H9 (cell line): Measurements from ENCODE around the gene SAMD14. TPM values are rescaled to one million over a fixed set of nuclear protein-coding genes. Genes with fewer than 3 reads are reported as not detected.

Experiments
- DNase-seq: peaks from one replicate; pipeline ENCODE4 v3.0.0-alpha.2; 2017
- H2AFZ ChIP-seq: one replicate; pipeline ENCODE4 v1.6.1; 2013; ENCODE audit warnings: mild to moderate bottlenecking, low read length, control low read depth, moderate library complexity
- H2AK5ac ChIP-seq: 2 replicates; pipeline ENCODE4 v1.6.1; 2013; ENCODE audit warnings: low read length, control low read depth, mixed read lengths; ENCODE audit not compliant: insufficient read length
- H2BK120ac ChIP-seq: one replicate; pipeline ENCODE4 v1.6.1; 2013; ENCODE audit warnings: low read depth, mild to moderate bottlenecking, low read length, control low read depth, inconsistent platforms; ENCODE audit not compliant: poor library complexity, severe bottlenecking
- H2BK12ac ChIP-seq: 2 replicates; pipeline ENCODE4 v1.6.1; 2013; ENCODE audit warnings: low read length, control low read depth, mixed read lengths, low read depth; ENCODE audit not compliant: insufficient read length
- H2BK15ac ChIP-seq: 2 replicates; pipeline ENCODE4 v1.6.1; 2013; ENCODE audit warnings: low read depth, low read length, control low read depth
- H2BK20ac ChIP-seq: one replicate; pipeline ENCODE4 v1.6.1; 2013; ENCODE audit warnings: low read depth, mild to moderate bottlenecking, low read length, control low read depth, inconsistent platforms; ENCODE audit not compliant: poor library complexity, severe bottlenecking
- H2BK5ac ChIP-seq: 2 replicates; pipeline ENCODE4 v1.6.1; 2013; ENCODE audit warnings: low read length, control low read depth, mixed read lengths; ENCODE audit not compliant: insufficient read length
- H3K14ac ChIP-seq: 2 replicates; pipeline ENCODE4 v1.6.1; 2013; ENCODE audit warnings: low read length, control low read depth; ENCODE audit not compliant: insufficient read depth
- H3K18ac ChIP-seq: 2 replicates; pipeline ENCODE4 v1.6.1; 2013; ENCODE audit warnings: low read depth, mild to moderate bottlenecking, mixed read lengths, low read length, control low read depth; ENCODE audit not compliant: insufficient read length
- H3K23ac ChIP-seq: 2 replicates; pipeline ENCODE4 v1.6.1; 2013; ENCODE audit warnings: low read length, control low read depth, mixed read lengths, low read depth; ENCODE audit not compliant: insufficient read length
- H3K23me2 ChIP-seq: 2 replicates; pipeline ENCODE4 v1.6.1; 2013; ENCODE audit warnings: low read depth, mild to moderate bottlenecking, mixed read lengths, low read length, control low read depth; ENCODE audit not compliant: insufficient read length, poor library complexity, severe bottlenecking
- H3K27ac ChIP-seq: 2 replicates; pipeline ENCODE4 v1.5.1; 2013; ENCODE audit warnings: low read length, control low read depth, mixed read lengths, low read depth; ENCODE audit not compliant: insufficient read length
- H3K27me3 ChIP-seq: 2 replicates; pipeline ENCODE4 v1.6.1; 2013; ENCODE audit warnings: low read length, control low read depth, inconsistent platforms; ENCODE audit not compliant: insufficient read depth
- H3K4ac ChIP-seq: 2 replicates; pipeline ENCODE4 v1.6.1; 2013; ENCODE audit warnings: low read depth, mild to moderate bottlenecking, control low read depth, inconsistent platforms, low read length, moderate library complexity
- H3K4me1 ChIP-seq: 2 replicates; pipeline ENCODE4 v1.6.1; 2013; ENCODE audit warnings: low read length, control low read depth, inconsistent platforms; ENCODE audit not compliant: insufficient read depth
- H3K4me2 ChIP-seq: 2 replicates; pipeline ENCODE4 v1.6.1; 2013; ENCODE audit warnings: low read length, control low read depth, mixed read lengths; ENCODE audit not compliant: insufficient read length, insufficient read depth
- H3K56ac ChIP-seq: 2 replicates; pipeline ENCODE4 v1.6.1; 2013; ENCODE audit warnings: low read depth, mild to moderate bottlenecking, mixed read lengths, low read length, control low read depth; ENCODE audit not compliant: insufficient read length
- H3K79me1 ChIP-seq: 2 replicates; pipeline ENCODE4 v1.6.1; 2013; ENCODE audit warnings: low read depth, mild to moderate bottlenecking, moderate library complexity, low read length, control low read depth, inconsistent platforms; ENCODE audit not compliant: insufficient read depth, poor library complexity, severe bottlenecking
- H3K79me2 ChIP-seq: 2 replicates; pipeline ENCODE4 v1.6.1; 2013; ENCODE audit warnings: low read length, control low read depth, inconsistent platforms; ENCODE audit not compliant: insufficient read depth
- H3K9ac ChIP-seq: 2 replicates; pipeline ENCODE4 v1.6.1; 2013; ENCODE audit warnings: low read length, control low read depth, mixed read lengths; ENCODE audit not compliant: insufficient read length; ENCODE audit errors: extremely low read depth
- H3K9me3 ChIP-seq: one replicate; pipeline ENCODE4 v1.6.1; 2013; ENCODE audit warnings: low read depth, low read length, inconsistent platforms; ENCODE audit not compliant: control insufficient read depth
- H3T11ph ChIP-seq: one replicate; pipeline ENCODE4 v1.6.1; 2013; ENCODE audit warnings: mild to moderate bottlenecking, low read length, control low read depth, inconsistent platforms
- H4K20me1 ChIP-seq: one replicate; pipeline ENCODE4 v1.6.1; 2013; ENCODE audit not compliant: control insufficient read depth, insufficient read length, insufficient read depth
- H4K5ac ChIP-seq: 2 replicates; pipeline ENCODE4 v1.6.1; 2013; ENCODE audit warnings: low read depth, mild to moderate bottlenecking, mixed read lengths, low read length, control low read depth; ENCODE audit not compliant: insufficient read length
- H4K8ac ChIP-seq: replicated peaks from 2 replicates; pipeline ENCODE4 v1.6.1; 2013; ENCODE audit warnings: low read length, control low read depth, mixed read lengths, low read depth; ENCODE audit not compliant: insufficient read length
- H4K91ac ChIP-seq: 2 replicates; pipeline ENCODE4 v1.6.1; 2013; ENCODE audit warnings: low read depth, mild to moderate bottlenecking, moderate library complexity, mixed read lengths, low read length, control low read depth; ENCODE audit not compliant: insufficient read length
- H3K27ac Mint-ChIP-seq, 3 experiments: 2 replicates in 2 of 3; 3 replicates in 1 of 3; pipeline ENCODE4 v1.8.0; 2020 to 2021; ENCODE audit warnings: mixed read lengths in 3 of 3, mild to moderate bottlenecking in 1 of 3, moderate library complexity in 1 of 3
- H3K27me3 Mint-ChIP-seq: 2 replicates; pipeline ENCODE4 v1.8.0; 2021; ENCODE audit warnings: low read depth, mild to moderate bottlenecking, moderate library complexity, mixed read lengths
- H3K36me3 Mint-ChIP-seq, 3 experiments: 2 replicates in 2 of 3; 3 replicates in 1 of 3; pipeline ENCODE4 v1.8.0; 2020 to 2021; ENCODE audit warnings: low read depth in 3 of 3, mixed read lengths in 3 of 3; ENCODE audit not compliant: insufficient read depth in 1 of 3
- H3K4me1 Mint-ChIP-seq, 2 experiments: 2 replicates each; pipeline ENCODE4 v1.8.0; 2020; ENCODE audit warnings: mixed read lengths in 2 of 2
- H3K4me3 Mint-ChIP-seq, 2 experiments: 2 replicates in 1 of 2; 3 replicates in 1 of 2; pipeline ENCODE4 v1.8.0; 2020 to 2021; ENCODE audit warnings: mild to moderate bottlenecking in 2 of 2, mixed read lengths in 2 of 2, moderate library complexity in 1 of 2
- H3K9me3 Mint-ChIP-seq, 2 experiments: 2 replicates in 1 of 2; 3 replicates in 1 of 2; pipeline ENCODE4 v1.8.0; 2020; ENCODE audit warnings: mild to moderate bottlenecking in 2 of 2, mixed read lengths in 2 of 2, moderate library complexity in 1 of 2
- WGBS: extraction: QIAGEN DNeasy Blood & Tissue Kit; methylation state at CpG from one replicate; pipeline ENCODE4 v1.1.7; 2013; ENCODE audit warnings: missing lambda C conversion rate, low lambda C conversion rate, mixed read lengths; ENCODE audit not compliant: insufficient read length; ENCODE audit errors: extremely low coverage; 5-methylcytosine and 5-hydroxymethylcytosine counted together
- total RNA-seq: library from RNA; stranded (reverse); gene quantifications from 2 replicates; pipeline ENCODE4 v1.2.1, GENCODE V29; 2021
- TF ChIP-seq, protein P1 (sequence below): fragments of 200-600 bp; sonication (generic); conservative IDR thresholded peaks from 3 replicates; pipeline ENCODE4 v1.8.0; 2021; ENCODE audit warnings: antibody characterized with exemption, mild to moderate bottlenecking

Gene SAMD14
- total RNA-seq, 1 experiment from 2014 or later: 5.9 TPM

- H3K4me1 Mint-ChIP-seq: peaks cover 30 to 38% of the 10 kb centered on the region in 2 experiments
- Histone ChIP-seq H3K9ac (no peak overlapping the region), H3K4me2 (no peak overlapping the region), H2BK15ac (no peak overlapping the region), H3K56ac (no peak overlapping the region), H2AFZ (no peak overlapping the region), H3K18ac (no peak overlapping the region), H2BK20ac (no peak overlapping the region), H3K14ac (no peak overlapping the region), H3K4me1 (peaks cover 2% of the 10 kb centered on the region; the same call in 1 of the 2 replicates), H3K4ac (no peak overlapping the region), H3T11ph (no peak overlapping the region), H3K23ac (no peak overlapping the region), H4K8ac (no peak overlapping the region), H3K79me2 (no peaks in the 10 kb centered on the region), H2BK5ac (no peak overlapping the region), H2BK120ac (no peak overlapping the region), H2AK5ac (no peak overlapping the region), H3K9me3 (no peaks in the 10 kb centered on the region), H4K5ac (no peak overlapping the region), H3K27ac (no peak overlapping the region), H3K27me3 (no peaks in the 10 kb centered on the region), H3K79me1 (no peaks in the 10 kb centered on the region), H4K20me1 (no peaks in the 10 kb centered on the region), H2BK12ac (no peak overlapping the region), H3K23me2 (peaks cover 4% of the 10 kb centered on the region), H4K91ac (no peak overlapping the region)
- no peaks in the 10 kb centered on the region; a peak in 1 of 5 replicates for H3K9me3 Mint-ChIP-seq
- no peaks in the 10 kb centered on the region for H3K36me3 Mint-ChIP-seq
- WGBS: no CpG with 5 or more reads among the region's 20 CpGs
- TF ChIP-seq, protein P1, sequence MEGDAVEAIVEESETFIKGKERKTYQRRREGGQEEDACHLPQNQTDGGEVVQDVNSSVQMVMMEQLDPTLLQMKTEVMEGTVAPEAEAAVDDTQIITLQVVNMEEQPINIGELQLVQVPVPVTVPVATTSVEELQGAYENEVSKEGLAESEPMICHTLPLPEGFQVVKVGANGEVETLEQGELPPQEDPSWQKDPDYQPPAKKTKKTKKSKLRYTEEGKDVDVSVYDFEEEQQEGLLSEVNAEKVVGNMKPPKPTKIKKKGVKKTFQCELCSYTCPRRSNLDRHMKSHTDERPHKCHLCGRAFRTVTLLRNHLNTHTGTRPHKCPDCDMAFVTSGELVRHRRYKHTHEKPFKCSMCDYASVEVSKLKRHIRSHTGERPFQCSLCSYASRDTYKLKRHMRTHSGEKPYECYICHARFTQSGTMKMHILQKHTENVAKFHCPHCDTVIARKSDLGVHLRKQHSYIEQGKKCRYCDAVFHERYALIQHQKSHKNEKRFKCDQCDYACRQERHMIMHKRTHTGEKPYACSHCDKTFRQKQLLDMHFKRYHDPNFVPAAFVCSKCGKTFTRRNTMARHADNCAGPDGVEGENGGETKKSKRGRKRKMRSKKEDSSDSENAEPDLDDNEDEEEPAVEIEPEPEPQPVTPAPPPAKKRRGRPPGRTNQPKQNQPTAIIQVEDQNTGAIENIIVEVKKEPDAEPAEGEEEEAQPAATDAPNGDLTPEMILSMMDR: peak; percentile 30; the same call in 1 of the 3 replicates
- H3K27ac Mint-ChIP-seq: no peak overlapping the region
- no peak for DNase-seq
- no peak overlapping the region for H3K4me3 Mint-ChIP-seq
- H3K27me3 Mint-ChIP-seq: peaks cover 3% of the 10 kb centered on the region
These were observed 46.8 kb upstream of the SAMD14 start for GRCh38 chr17:50176559-50177357.
